ENCODE measurements around the gene STIM2. TPM values are rescaled to one million over a fixed set of nuclear protein-coding genes. Genes with fewer than 3 reads are reported as not detected.

STIM2 gene
- total and polyA plus RNA-seq, 9 of the 15 experiments (the other 6 are each of a cell fraction or from before 2014, with no cell fraction given) = 7.2 to 26.8 (median 15.4) TPM

DNA sequence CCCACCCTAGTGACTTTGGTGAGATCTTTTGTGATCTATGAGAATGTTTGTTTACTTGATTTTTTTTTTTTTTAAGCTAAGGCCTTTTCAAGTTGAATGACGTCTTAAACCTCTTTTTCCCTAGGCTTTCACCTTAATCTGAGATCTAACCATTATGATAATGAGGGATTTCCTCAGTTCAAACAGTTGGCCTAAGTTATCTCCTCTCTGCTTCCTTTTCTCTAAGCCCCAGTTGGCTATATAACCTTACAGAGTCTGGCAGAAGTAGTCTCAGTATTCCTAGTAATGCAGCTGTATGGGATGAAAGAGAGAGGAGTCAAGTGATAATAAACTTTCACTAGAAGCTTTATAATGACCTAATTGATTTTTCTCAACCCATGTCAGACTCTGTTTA, 99.0 kb downstream of the STIM2 start:
- in situ Hi-C loops (cut with MboI) = no loop called here

DNA sequence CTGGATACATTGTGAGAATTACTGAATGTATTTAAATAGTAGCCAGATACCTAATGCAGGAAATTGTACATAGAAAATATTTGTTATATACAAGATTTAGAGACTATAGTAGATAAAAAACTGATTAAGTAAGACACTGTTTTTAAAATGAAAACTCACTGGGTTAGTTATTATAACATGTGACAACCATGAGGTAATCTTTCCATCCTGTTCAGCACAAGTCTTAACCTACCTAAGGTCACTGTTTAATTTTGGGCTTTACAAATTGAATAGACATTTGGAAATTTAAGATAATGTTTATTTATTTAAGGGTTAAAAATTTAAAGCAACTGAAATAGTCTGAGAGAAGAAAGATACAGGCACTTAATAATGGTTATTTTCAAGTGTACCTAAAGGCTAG, 102.1 kb downstream of the STIM2 start:
- DNase-seq (ENCODE audit: extremely low read depth in 1 of 4, low spot score in 3 of 4) (no peak), ATAC-seq (no peak), FAIRE-seq (no peak)
- Histone ChIP-seq H2AFZ (ENCODE audit: low read depth, low read length) (no peak overlapping the region), H4K20me1 (replicated peaks; ENCODE audit: control insufficient read depth, insufficient read depth, low read length) (no peaks in the 10 kb centered on the region), H3K36me3 (ENCODE audit: control insufficient read depth, insufficient read depth, low read length) (no peaks in the 10 kb centered on the region), H3K9ac (ENCODE audit: insufficient read depth in 1 of 2, low read depth in 2 of 2, low read length in 2 of 2) (no peak overlapping the region), H3K4me3 (no peak overlapping the region), H3K9me1 (ENCODE audit: control insufficient read depth, insufficient read depth, low read length) (no peaks in the 10 kb centered on the region), H3K27ac (ENCODE audit: extremely low read depth, low read depth, low read length) (no peak overlapping the region), H3K27me3 (ENCODE audit: control insufficient read depth in 2 of 2, insufficient read depth in 2 of 2, low read length in 2 of 2) (no peaks in the 10 kb centered on the region), H3K4me1 (replicated peaks in 1 of 2; ENCODE audit: control insufficient read depth in 2 of 2, insufficient read depth in 2 of 2, low read length in 2 of 2) (peaks cover 0 to 9% of the 10 kb centered on the region in 2 experiments; a peak in 1 of 5 replicates), H3K79me2 (ENCODE audit: control insufficient read depth, insufficient read depth, low read length) (no peaks in the 10 kb centered on the region), H3K4me2 (ENCODE audit: insufficient read depth, low read length) (no peak overlapping the region), H3K9me3 (replicated peaks; ENCODE audit: control insufficient read depth, insufficient read depth, low read depth, low read length) (no peaks in the 10 kb centered on the region)
- intact Hi-C loops (cut with micrococcal nuclease) = no loop called here
- ChIA-PET CTCF (ENCODE audit: low intra/inter-chr PET ratio) (no interaction called here), POLR2A (no interaction called here)
- in situ Hi-C loops (cut with MboI) = no loop called here
- BruUV-seq (replicated peaks) = no TSS peak
- TF ChIP-seq, protein P1, sequence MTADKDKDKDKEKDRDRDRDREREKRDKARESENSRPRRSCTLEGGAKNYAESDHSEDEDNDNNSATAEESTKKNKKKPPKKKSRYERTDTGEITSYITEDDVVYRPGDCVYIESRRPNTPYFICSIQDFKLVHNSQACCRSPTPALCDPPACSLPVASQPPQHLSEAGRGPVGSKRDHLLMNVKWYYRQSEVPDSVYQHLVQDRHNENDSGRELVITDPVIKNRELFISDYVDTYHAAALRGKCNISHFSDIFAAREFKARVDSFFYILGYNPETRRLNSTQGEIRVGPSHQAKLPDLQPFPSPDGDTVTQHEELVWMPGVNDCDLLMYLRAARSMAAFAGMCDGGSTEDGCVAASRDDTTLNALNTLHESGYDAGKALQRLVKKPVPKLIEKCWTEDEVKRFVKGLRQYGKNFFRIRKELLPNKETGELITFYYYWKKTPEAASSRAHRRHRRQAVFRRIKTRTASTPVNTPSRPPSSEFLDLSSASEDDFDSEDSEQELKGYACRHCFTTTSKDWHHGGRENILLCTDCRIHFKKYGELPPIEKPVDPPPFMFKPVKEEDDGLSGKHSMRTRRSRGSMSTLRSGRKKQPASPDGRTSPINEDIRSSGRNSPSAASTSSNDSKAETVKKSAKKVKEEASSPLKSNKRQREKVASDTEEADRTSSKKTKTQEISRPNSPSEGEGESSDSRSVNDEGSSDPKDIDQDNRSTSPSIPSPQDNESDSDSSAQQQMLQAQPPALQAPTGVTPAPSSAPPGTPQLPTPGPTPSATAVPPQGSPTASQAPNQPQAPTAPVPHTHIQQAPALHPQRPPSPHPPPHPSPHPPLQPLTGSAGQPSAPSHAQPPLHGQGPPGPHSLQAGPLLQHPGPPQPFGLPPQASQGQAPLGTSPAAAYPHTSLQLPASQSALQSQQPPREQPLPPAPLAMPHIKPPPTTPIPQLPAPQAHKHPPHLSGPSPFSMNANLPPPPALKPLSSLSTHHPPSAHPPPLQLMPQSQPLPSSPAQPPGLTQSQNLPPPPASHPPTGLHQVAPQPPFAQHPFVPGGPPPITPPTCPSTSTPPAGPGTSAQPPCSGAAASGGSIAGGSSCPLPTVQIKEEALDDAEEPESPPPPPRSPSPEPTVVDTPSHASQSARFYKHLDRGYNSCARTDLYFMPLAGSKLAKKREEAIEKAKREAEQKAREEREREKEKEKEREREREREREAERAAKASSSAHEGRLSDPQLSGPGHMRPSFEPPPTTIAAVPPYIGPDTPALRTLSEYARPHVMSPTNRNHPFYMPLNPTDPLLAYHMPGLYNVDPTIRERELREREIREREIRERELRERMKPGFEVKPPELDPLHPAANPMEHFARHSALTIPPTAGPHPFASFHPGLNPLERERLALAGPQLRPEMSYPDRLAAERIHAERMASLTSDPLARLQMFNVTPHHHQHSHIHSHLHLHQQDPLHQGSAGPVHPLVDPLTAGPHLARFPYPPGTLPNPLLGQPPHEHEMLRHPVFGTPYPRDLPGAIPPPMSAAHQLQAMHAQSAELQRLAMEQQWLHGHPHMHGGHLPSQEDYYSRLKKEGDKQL (CRISPR knock-in tag; IDR thresholded peaks at IDR 0.05; ENCODE audit: borderline replicate concordance) = no peak
- TF ChIP-seq, protein P2, sequence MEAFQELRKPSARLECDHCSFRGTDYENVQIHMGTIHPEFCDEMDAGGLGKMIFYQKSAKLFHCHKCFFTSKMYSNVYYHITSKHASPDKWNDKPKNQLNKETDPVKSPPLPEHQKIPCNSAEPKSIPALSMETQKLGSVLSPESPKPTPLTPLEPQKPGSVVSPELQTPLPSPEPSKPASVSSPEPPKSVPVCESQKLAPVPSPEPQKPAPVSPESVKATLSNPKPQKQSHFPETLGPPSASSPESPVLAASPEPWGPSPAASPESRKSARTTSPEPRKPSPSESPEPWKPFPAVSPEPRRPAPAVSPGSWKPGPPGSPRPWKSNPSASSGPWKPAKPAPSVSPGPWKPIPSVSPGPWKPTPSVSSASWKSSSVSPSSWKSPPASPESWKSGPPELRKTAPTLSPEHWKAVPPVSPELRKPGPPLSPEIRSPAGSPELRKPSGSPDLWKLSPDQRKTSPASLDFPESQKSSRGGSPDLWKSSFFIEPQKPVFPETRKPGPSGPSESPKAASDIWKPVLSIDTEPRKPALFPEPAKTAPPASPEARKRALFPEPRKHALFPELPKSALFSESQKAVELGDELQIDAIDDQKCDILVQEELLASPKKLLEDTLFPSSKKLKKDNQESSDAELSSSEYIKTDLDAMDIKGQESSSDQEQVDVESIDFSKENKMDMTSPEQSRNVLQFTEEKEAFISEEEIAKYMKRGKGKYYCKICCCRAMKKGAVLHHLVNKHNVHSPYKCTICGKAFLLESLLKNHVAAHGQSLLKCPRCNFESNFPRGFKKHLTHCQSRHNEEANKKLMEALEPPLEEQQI (IDR thresholded peaks at IDR 0.05) = no peak
- TF ChIP-seq PHTF2 (CRISPR knock-in tag; IDR thresholded peaks at IDR 0.05) (no peak), POLR2AphosphoS2 (IDR thresholded peaks at IDR 0.05; ENCODE audit: low read length) (no peak)

More for the DNA sequence above, 99.0 kb downstream of the STIM2 start:
- no peak for FAIRE-seq
- intact Hi-C loops (cut with micrococcal nuclease) = no loop called here
- Histone ChIP-seq H4K20me1 (replicated peaks; ENCODE audit: control insufficient read depth, insufficient read depth, low read length) (no peaks in the 10 kb centered on the region), H2AFZ (ENCODE audit: low read depth, low read length) (no peak overlapping the region), H3K9me3 (replicated peaks; ENCODE audit: control insufficient read depth, insufficient read depth, low read depth, low read length) (no peaks in the 10 kb centered on the region), H3K27ac (ENCODE audit: extremely low read depth, low read depth, low read length) (no peak overlapping the region), H3K4me2 (ENCODE audit: insufficient read depth, low read length) (no peak overlapping the region), H3K27me3 (ENCODE audit: control insufficient read depth in 2 of 2, insufficient read depth in 2 of 2, low read length in 2 of 2) (no peaks in the 10 kb centered on the region), H3K9me1 (ENCODE audit: control insufficient read depth, insufficient read depth, low read length) (no peaks in the 10 kb centered on the region), H3K79me2 (ENCODE audit: control insufficient read depth, insufficient read depth, low read length) (no peaks in the 10 kb centered on the region), H3K4me1 (replicated peaks in 1 of 2; ENCODE audit: control insufficient read depth in 2 of 2, insufficient read depth in 2 of 2, low read length in 2 of 2) (peaks cover 0 to 9% of the 10 kb centered on the region in 2 experiments; a peak in 1 of 5 replicates), H3K4me3 (no peak overlapping the region), H3K36me3 (ENCODE audit: control insufficient read depth, insufficient read depth, low read length) (no peaks in the 10 kb centered on the region), H3K9ac (ENCODE audit: insufficient read depth in 1 of 2, low read depth in 2 of 2, low read length in 2 of 2) (no peak overlapping the region)
- no TSS peak for BruUV-seq (replicated peaks)
- POLR2A ChIA-PET = no interaction called here
- CTCF ChIA-PET (ENCODE audit: low intra/inter-chr PET ratio) = no interaction called here
- DNase-seq (ENCODE audit: extremely low read depth in 1 of 4, low spot score in 3 of 4) = no peak
- peak; percentile 49; the same call in 2 of the 3 replicates for ATAC-seq
- no peak for TF ChIP-seq IRF2 (CRISPR knock-in tag; IDR thresholded peaks at IDR 0.05)
- TF ChIP-seq KDM5B (IDR thresholded peaks at IDR 0.05; ENCODE audit: insufficient replicate concordance, low read depth, low read length) = no peak
- no peak for TF ChIP-seq CCAR2 (IDR thresholded peaks at IDR 0.05; ENCODE audit: low read depth, low read length)
- no peak for TF ChIP-seq HNRNPH1 (optimal IDR thresholded peaks at IDR 0.05; ENCODE audit: low read depth, low read length)
- TF ChIP-seq, protein P3, sequence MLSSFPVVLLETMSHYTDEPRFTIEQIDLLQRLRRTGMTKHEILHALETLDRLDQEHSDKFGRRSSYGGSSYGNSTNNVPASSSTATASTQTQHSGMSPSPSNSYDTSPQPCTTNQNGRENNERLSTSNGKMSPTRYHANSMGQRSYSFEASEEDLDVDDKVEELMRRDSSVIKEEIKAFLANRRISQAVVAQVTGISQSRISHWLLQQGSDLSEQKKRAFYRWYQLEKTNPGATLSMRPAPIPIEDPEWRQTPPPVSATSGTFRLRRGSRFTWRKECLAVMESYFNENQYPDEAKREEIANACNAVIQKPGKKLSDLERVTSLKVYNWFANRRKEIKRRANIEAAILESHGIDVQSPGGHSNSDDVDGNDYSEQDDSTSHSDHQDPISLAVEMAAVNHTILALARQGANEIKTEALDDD (IDR thresholded peaks at IDR 0.05) = peak; percentile 74
- WGBS (ENCODE audit: insufficient coverage, low coverage, missing lambda C conversion rate) = 0% methylated on average over 1 of the region's 1 CpG

Data from K562 (cell line).